GM12878 (cell line): Measurements from ENCODE around the gene SLC20A1. TPM values are rescaled to one million over a fixed set of nuclear protein-coding genes. Genes with fewer than 3 reads are reported as not detected.

Experiments used
- ATAC-seq: fragments of 200-7000 bp; cut with Tn5 transposase; 3 replicates; pipeline ENCODE4 v1.9.1; 2020; ENCODE audit warnings: mild to moderate bottlenecking, moderate library complexity
- BruUV-seq: library from RNA; stranded (reverse); fragments of 400-500 nt; replicated peaks from 2 replicates; lab custom pipeline; 2021; lab: Mats Ljungman, UMichigan
- CTCF ChIA-PET: fragments of 300-600 bp; sonication (Branson Sonifier 250); formaldehyde crosslinking; extraction: SDS; loops from one replicate; lab custom pipeline; 2021; ENCODE audit warnings: inconsistent platforms; lab: Yijun Ruan, JAX
- POLR2A ChIA-PET: fragments of 350-600 bp; formaldehyde crosslinking; extraction: SDS; loops from one replicate; lab custom pipeline; 2021; ENCODE audit warnings: inconsistent platforms; lab: Charles Lee
- RAD21 ChIA-PET: fragments of 300-600 bp; sonication (Branson Sonifier 250); formaldehyde crosslinking; loops from one replicate; lab custom pipeline; 2023; ENCODE audit warnings: antibody characterized with exemption; ENCODE audit not compliant: unreplicated experiment; lab: Charles Lee
- SMC1A ChIA-PET: fragments of 300-600 bp; sonication (Branson Sonifier 250); formaldehyde crosslinking; loops from one replicate; lab custom pipeline; 2023; ENCODE audit not compliant: unreplicated experiment, uncharacterized antibody; lab: Charles Lee
- DNase-seq: peaks from one replicate; pipeline ENCODE4 v3.0.0-alpha.2; 2011; ENCODE audit warnings: low read depth, low spot score
- FAIRE-seq: peaks from 3 replicates; lab custom pipeline; 2011; peaks lifted over from hg19 to GRCh38; lab: Jason Lieb, UNC
- H2AFZ ChIP-seq: 2 replicates; pipeline ENCODE4 v1.6.0; 2011; ENCODE audit warnings: low read depth, low read length, control low read depth; ENCODE audit not compliant: control insufficient read depth
- H3K27ac ChIP-seq: 2 replicates; pipeline ENCODE4 v1.5.1; 2011; ENCODE audit warnings: control low read depth; ENCODE audit not compliant: control insufficient read depth, insufficient read depth
- H3K27me3 ChIP-seq, 2 experiments: replicated peaks in 1 of 2; 2 replicates each; pipeline versions ENCODE4 v1.6.0 to v1.6.1; 2011; ENCODE audit warnings: low read length in 1 of 2; ENCODE audit not compliant: control insufficient read depth in 2 of 2, insufficient read depth in 2 of 2
- H3K36me3 ChIP-seq, 2 experiments: 2 replicates each; pipeline ENCODE4 v1.5.1; 2011; ENCODE audit warnings: low read length in 1 of 2; ENCODE audit not compliant: control insufficient read depth in 2 of 2, insufficient read depth in 2 of 2
- H3K4me1 ChIP-seq: 2 replicates; pipeline ENCODE4 v1.6.1; 2011; ENCODE audit warnings: mild to moderate bottlenecking, low read length, moderate library complexity, mixed read lengths; ENCODE audit not compliant: control insufficient read depth, insufficient read depth
- H3K4me2 ChIP-seq: 2 replicates; pipeline ENCODE4 v1.6.0; 2011; ENCODE audit warnings: control low read depth; ENCODE audit not compliant: control insufficient read depth, insufficient read depth
- H3K4me3 ChIP-seq: fragments of 200-600 bp; sonication (generic); 2 replicates; pipeline ENCODE4 v1.5.1; 2016
- H3K79me2 ChIP-seq: 2 replicates; pipeline ENCODE4 v1.6.0; 2011; ENCODE audit warnings: low read length; ENCODE audit not compliant: control insufficient read depth, insufficient read depth
- H3K9ac ChIP-seq: 2 replicates; pipeline ENCODE4 v1.8.0; 2011; ENCODE audit warnings: low read length, control low read depth, mixed read lengths; ENCODE audit not compliant: control insufficient read depth, insufficient read depth
- H3K9me3 ChIP-seq: replicated peaks from 3 replicates; pipeline ENCODE4 v1.5.1; 2011; ENCODE audit warnings: mild to moderate bottlenecking, low read length; ENCODE audit not compliant: control insufficient read depth, insufficient read depth
- H4K20me1 ChIP-seq: 2 replicates; pipeline ENCODE4 v1.6.0; 2011; ENCODE audit not compliant: control insufficient read depth, insufficient read depth
- LARP7 ChIP-seq: fragments of 450-650 bp; IDR thresholded peaks from 2 replicates; pipeline ENCODE4 v1.6.1; 2017; ENCODE audit warnings: mild to moderate bottlenecking
- SIN3A ChIP-seq: IDR thresholded peaks from 2 replicates; pipeline ENCODE4 v1.6.1; 2012; ENCODE audit warnings: low read depth, low read length, improper control_type of control experiment
- TCF12 ChIP-seq: IDR thresholded peaks from 2 replicates; pipeline ENCODE4 v1.6.1; 2011; ENCODE audit warnings: low read depth, mild to moderate bottlenecking, low read length
- TCF3 ChIP-seq: IDR thresholded peaks from 2 replicates; pipeline ENCODE4 v1.6.1; 2012; ENCODE audit warnings: low read depth, mild to moderate bottlenecking, low read length, borderline replicate concordance; ENCODE audit not compliant: insufficient read depth
- WGBS: methylation state at CpG from one replicate; pipeline ENCODE4 v1.1.6; 2016; ENCODE audit warnings: low lambda C conversion rate; ENCODE audit not compliant: insufficient replicate concordance, insufficient coverage; ENCODE audit errors: missing lambda C conversion rate; 5-methylcytosine and 5-hydroxymethylcytosine counted together
- in situ Hi-C: fragments of 300-500 bp; cut with MboI; formaldehyde crosslinking; loops from 9 replicates; pipeline ENCODE4 v1.14.3; 2018; ENCODE audit warnings: mixed read lengths
- intact Hi-C: fragments of 100-400 bp; cut with micrococcal nuclease; formaldehyde crosslinking; loops from one replicate; pipeline ENCODE4 v1.14.2; 2022; ENCODE audit not compliant: unreplicated experiment
- polyA plus RNA-seq, 11 experiments: library from polyadenylated mRNA; depleted of rRNA in 4 of 11; unstranded in 6 of 11; stranded (reverse) in 5 of 11; fragments of >200 nt; fragmentation: Nextera tagmentation in 4 of 11; fragmentation: Illumina TruSeq in 1 of 11; extraction: Ambion mirVana in 4 of 11; extraction: Trizol in 1 of 11; gene quantifications; 1 replicate in 1 of 11; 2 replicates in 10 of 11; pipeline versions ENCODE4 v1.2.1 to v1.2.3, GENCODE V29; 2011 to 2016; ENCODE audit warnings: inconsistent platforms in 2 of 11, missing spikeins in 2 of 11, low read depth in 1 of 11
- total RNA-seq, 4 experiments: library from RNA; depleted of rRNA in 3 of 4; stranded (reverse); fragments of >200 nt in 3 of 4; fragmentation: Illumina TruSeq in 1 of 4; extraction: Trizol in 1 of 4; gene quantifications; 2 replicates each; pipeline versions ENCODE4 v1.2.1 to v1.2.3, GENCODE V29; 2013 to 2021
- TF ChIP-seq, protein P1 (sequence below): IDR thresholded peaks from 2 replicates; pipeline ENCODE4 v1.6.1; 2012; ENCODE audit warnings: low read depth, low read length, improper control_type of control experiment
- TF ChIP-seq, protein P2 (sequence below): fragments of 450-650 bp; conservative IDR thresholded peaks from 2 replicates; pipeline ENCODE4 v1.6.1; 2017; ENCODE audit warnings: mild to moderate bottlenecking, moderate library complexity

The SLC20A1 gene
- total and polyA plus RNA-seq, 10 of the 15 experiments (the other 5 are each of a cell fraction or from before 2014, with no cell fraction given): 21.2 to 59.1 (median 43.2) TPM

DNA sequence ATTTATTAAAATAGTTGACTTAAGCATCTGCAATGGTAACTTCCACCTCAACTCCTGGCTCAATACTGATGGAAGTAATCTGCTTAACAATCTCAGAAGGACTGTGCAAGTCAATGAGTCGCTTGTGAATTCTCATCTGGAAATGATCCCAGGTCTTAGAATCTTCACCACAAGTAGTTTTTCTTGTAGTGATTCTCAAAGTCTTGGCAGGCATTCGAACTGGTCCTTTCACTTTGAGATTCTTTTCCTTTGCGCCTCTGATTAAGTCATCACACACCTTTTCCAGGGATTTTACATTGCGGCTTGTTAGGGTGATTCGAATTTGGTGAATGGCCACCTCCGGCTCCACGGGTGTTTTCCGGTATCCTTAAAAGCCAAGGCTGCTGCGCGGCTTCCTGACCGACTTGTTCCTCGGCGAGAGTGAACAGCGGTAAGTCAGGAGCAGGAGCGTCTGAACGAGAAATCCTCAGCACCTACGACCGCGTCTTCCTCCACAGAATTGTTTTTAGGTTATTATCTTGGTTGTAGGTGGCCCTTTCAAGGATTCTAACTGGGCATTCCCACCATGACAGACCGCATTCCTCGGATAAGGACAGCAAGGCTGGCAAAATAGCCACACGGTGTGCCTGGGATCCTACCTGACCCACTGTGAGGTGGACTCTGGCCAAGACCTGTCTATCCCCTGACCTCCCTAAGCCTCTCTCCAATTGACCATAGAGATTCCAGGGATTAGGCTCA, 23.8 kb upstream of the SLC20A1 start:
- ATAC-seq (no peak), FAIRE-seq (no peak), DNase-seq (no peak)
- ChIA-PET SMC1A (interaction anchor here (1.0 to 15.0 kb wide), 4 partner anchors 7 to 104 kb away, joined by 3 to 455 read pairs (median 10); partner anchors contain the start of gene NT5DC4), RAD21 (interaction anchor here (0.6 to 16.3 kb wide), 2 partner anchors 77 to 104 kb away, joined by 3 to 494 read pairs; partner anchors contain the start of gene NT5DC4), POLR2A (no interaction called here), CTCF (interaction anchor here (5.4 to 16.6 kb wide), 2 partner anchors 21 to 106 kb away, joined by 35 to 671 read pairs; no protein-coding TSS in a partner anchor)
- no peak overlapping the region for H3K27ac ChIP-seq
- in situ Hi-C loops (no loop called here), intact Hi-C loops (no loop called here)
- H3K4me2 ChIP-seq: no peak overlapping the region
- H3K4me3 ChIP-seq: no peak overlapping the region
- no peaks in the 10 kb centered on the region for H4K20me1 ChIP-seq
- no peaks in the 10 kb centered on the region for H3K79me2 ChIP-seq
- peaks cover 0 to 2% of the 10 kb centered on the region in 2 experiments; a peak in 3 of 4 replicates for H3K27me3 ChIP-seq
- H3K4me1 ChIP-seq: peaks cover 9% of the 10 kb centered on the region
- TF ChIP-seq TCF3 (no peak), LARP7 (no peak), TCF12 (no peak), SIN3A (no peak)
- TF ChIP-seq, protein P1, sequence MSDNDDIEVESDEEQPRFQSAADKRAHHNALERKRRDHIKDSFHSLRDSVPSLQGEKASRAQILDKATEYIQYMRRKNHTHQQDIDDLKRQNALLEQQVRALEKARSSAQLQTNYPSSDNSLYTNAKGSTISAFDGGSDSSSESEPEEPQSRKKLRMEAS: no peak
- TF ChIP-seq, protein P2, sequence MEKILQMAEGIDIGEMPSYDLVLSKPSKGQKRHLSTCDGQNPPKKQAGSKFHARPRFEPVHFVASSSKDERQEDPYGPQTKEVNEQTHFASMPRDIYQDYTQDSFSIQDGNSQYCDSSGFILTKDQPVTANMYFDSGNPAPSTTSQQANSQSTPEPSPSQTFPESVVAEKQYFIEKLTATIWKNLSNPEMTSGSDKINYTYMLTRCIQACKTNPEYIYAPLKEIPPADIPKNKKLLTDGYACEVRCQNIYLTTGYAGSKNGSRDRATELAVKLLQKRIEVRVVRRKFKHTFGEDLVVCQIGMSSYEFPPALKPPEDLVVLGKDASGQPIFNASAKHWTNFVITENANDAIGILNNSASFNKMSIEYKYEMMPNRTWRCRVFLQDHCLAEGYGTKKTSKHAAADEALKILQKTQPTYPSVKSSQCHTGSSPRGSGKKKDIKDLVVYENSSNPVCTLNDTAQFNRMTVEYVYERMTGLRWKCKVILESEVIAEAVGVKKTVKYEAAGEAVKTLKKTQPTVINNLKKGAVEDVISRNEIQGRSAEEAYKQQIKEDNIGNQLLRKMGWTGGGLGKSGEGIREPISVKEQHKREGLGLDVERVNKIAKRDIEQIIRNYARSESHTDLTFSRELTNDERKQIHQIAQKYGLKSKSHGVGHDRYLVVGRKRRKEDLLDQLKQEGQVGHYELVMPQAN: no peak
- no peak overlapping the region for H3K9ac ChIP-seq
- no peaks in the 10 kb centered on the region for H3K36me3 ChIP-seq
- WGBS: 82% methylated on average over 22 of the region's 22 CpGs
- no TSS peak for BruUV-seq
- H3K9me3 ChIP-seq: no peaks in the 10 kb centered on the region
- H2AFZ ChIP-seq: no peak overlapping the region
